SK-N-SH treated with all-trans-retinoic acid at 6 μM for 48 hours (cell line): ENCODE data around the gene PBX3.
A peak's percentile ranks its signal among the peaks of the same experiment; 100 is the strongest.

Experiments used
- ATAC-seq: fragments of 200-7000 bp; cut with Tn5 transposase; 3 replicates; pipeline ENCODE4 v1.9.1; 2020; ENCODE audit warnings: mild to moderate bottlenecking, moderate library complexity
- ARNTL ChIP-seq: fragments of 450-650 bp; formaldehyde crosslinking; IDR thresholded peaks from 2 replicates; pipeline ENCODE4 v1.5.0; 2020; ENCODE audit warnings: low read depth, mild to moderate bottlenecking, moderate library complexity, borderline replicate concordance
- CSDC2 ChIP-seq: fragments of 250-450 bp; sonication (Bioruptor Pico); IDR thresholded peaks from 2 replicates; pipeline ENCODE4 v1.5.0; 2020; ENCODE audit warnings: mild to moderate bottlenecking, moderate library complexity
- CSRNP3 ChIP-seq: fragments of 250-450 bp; sonication (Bioruptor Pico); IDR thresholded peaks from 2 replicates; pipeline ENCODE4 v1.5.1; 2021; ENCODE audit warnings: mild to moderate bottlenecking, moderate library complexity
- ESRRG ChIP-seq: fragments of 250-450 bp; sonication (Bioruptor Pico); IDR thresholded peaks from 2 replicates; pipeline ENCODE4 v1.6.1; 2021; ENCODE audit warnings: mild to moderate bottlenecking
- GLIS3 ChIP-seq: fragments of 250-450 bp; sonication (Bioruptor Pico); IDR thresholded peaks from 2 replicates; pipeline ENCODE4 v1.5.0; 2020; ENCODE audit warnings: mild to moderate bottlenecking, moderate library complexity
- ISL1 ChIP-seq: fragments of 250-450 bp; sonication (Bioruptor Pico); IDR thresholded peaks from 2 replicates; pipeline ENCODE4 v2.1.2; 2022; ENCODE audit warnings: mild to moderate bottlenecking, moderate library complexity
- OSR1 ChIP-seq: fragments of 250-450 bp; sonication (Bioruptor Pico); IDR thresholded peaks from 2 replicates; pipeline ENCODE4 v1.8.0; 2022; ENCODE audit warnings: moderate library complexity, mild to moderate bottlenecking, inconsistent platforms
- PPARA ChIP-seq: fragments of 250-450 bp; sonication (Bioruptor Pico); IDR thresholded peaks from 2 replicates; pipeline ENCODE4 v1.5.0; 2020; ENCODE audit warnings: mild to moderate bottlenecking, borderline replicate concordance
- RARB ChIP-seq: fragments of 250-450 bp; sonication (Bioruptor Pico); IDR thresholded peaks from 2 replicates; pipeline ENCODE4 v1.8.0; 2021; ENCODE audit warnings: mild to moderate bottlenecking, moderate library complexity
- SNAI2 ChIP-seq: fragments of 250-450 bp; sonication (Bioruptor Pico); IDR thresholded peaks from 2 replicates; pipeline ENCODE4 v1.5.0; 2020; ENCODE audit warnings: mild to moderate bottlenecking, moderate library complexity
- TCF4 ChIP-seq: fragments of 250-450 bp; sonication (Bioruptor Pico); IDR thresholded peaks from 2 replicates; pipeline ENCODE4 v1.8.0; 2021; ENCODE audit warnings: mild to moderate bottlenecking, moderate library complexity, borderline replicate concordance
- TOX ChIP-seq: fragments of 250-450 bp; sonication (Bioruptor Pico); IDR thresholded peaks from 2 replicates; pipeline ENCODE4 v1.8.0; 2021; ENCODE audit warnings: mild to moderate bottlenecking, moderate library complexity, borderline replicate concordance
- ZC3H10 ChIP-seq: fragments of 250-450 bp; sonication (Bioruptor Pico); IDR thresholded peaks from 2 replicates; pipeline ENCODE4 v1.5.1; 2021; ENCODE audit warnings: mild to moderate bottlenecking, moderate library complexity
- ZFP3 ChIP-seq: fragments of 250-450 bp; sonication (Bioruptor Pico); IDR thresholded peaks from 2 replicates; pipeline ENCODE4 v1.5.0; 2020; ENCODE audit warnings: mild to moderate bottlenecking, moderate library complexity
- ZFP30 ChIP-seq: fragments of 450-650 bp; formaldehyde crosslinking; IDR thresholded peaks from 2 replicates; pipeline ENCODE4 v1.5.0; 2022; ENCODE audit warnings: mild to moderate bottlenecking, moderate library complexity
- ZNF565 ChIP-seq: fragments of 450-650 bp; formaldehyde crosslinking; conservative IDR thresholded peaks from 2 replicates; pipeline ENCODE4 v1.5.0; 2020; ENCODE audit warnings: low read depth, mild to moderate bottlenecking, moderate library complexity
- ZNF70 ChIP-seq: fragments of 450-650 bp; formaldehyde crosslinking; IDR thresholded peaks from 2 replicates; pipeline ENCODE4 v1.5.0; 2020; ENCODE audit warnings: mild to moderate bottlenecking, moderate library complexity
- ZNF8 ChIP-seq: fragments of 450-650 bp; formaldehyde crosslinking; IDR thresholded peaks from 2 replicates; pipeline ENCODE4 v1.5.0; 2020; ENCODE audit warnings: mild to moderate bottlenecking, moderate library complexity
- TF ChIP-seq, protein P1 (sequence below): fragments of 250-450 bp; sonication (Bioruptor Pico); IDR thresholded peaks from 2 replicates; pipeline ENCODE4 v1.8.0; 2020; ENCODE audit warnings: mild to moderate bottlenecking, moderate library complexity, borderline replicate concordance
- TF ChIP-seq, protein P2 (sequence below): fragments of 250-450 bp; sonication (Bioruptor Pico); IDR thresholded peaks from 2 replicates; pipeline ENCODE4 v1.5.1; 2020; ENCODE audit warnings: low read depth, mild to moderate bottlenecking, moderate library complexity
- TF ChIP-seq, protein P3 (sequence below): fragments of 250-450 bp; sonication (Bioruptor Pico); IDR thresholded peaks from 2 replicates; pipeline ENCODE4 v1.8.0; 2021; ENCODE audit warnings: low read depth, mild to moderate bottlenecking, moderate library complexity, borderline replicate concordance

PBX3 gene

DNA sequence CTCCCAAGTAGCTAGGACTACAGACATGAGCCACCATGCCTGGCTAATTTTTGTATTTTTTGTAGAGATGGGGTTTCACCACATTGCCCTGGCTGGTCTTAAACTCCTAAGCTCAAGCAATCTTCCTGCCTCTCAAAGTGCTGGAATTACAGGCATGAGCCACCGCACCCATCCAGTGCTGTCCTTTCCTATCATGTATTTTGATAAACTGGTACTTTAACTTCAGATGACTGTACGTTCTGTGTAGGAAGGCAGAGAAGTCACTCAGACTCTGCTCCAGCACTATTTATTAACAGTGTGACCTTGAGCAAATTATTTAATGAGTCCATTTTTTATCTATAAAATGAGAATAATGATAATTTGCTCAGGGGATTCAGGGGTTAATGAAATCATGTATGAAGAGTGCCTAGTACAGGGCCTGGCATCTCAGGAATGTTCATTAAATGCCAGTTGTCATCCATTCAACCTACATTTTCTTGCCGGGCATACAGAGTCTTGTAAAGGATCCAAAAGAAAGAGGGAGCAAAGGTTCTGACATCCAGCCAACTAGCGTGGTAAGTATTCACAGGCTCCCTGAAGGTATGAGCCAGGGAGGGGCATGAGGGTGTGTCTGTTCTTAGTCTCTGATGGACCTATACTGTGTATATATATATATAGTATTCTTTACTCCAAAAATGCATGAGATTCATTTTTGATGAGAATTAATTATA is 201.9 kb downstream of the PBX3 start:
- TF ChIP-seq PPARA (CRISPR knock-in tag) (no peak), ZNF70 (CRISPR knock-in tag) (peak; percentile 91)
- ATAC-seq: peak; percentile 78

GRCh38 chr9:125949703-125950460 is 202.7 kb downstream of the PBX3 start:
- TF ChIP-seq ZFP30 (CRISPR knock-in tag) (no peak), ARNTL (CRISPR knock-in tag) (no peak), GLIS3 (CRISPR knock-in tag) (no peak), SNAI2 (CRISPR knock-in tag) (no peak)
- ATAC-seq: peak; percentile 48

- no peak for TF ChIP-seq GLIS3 (CRISPR knock-in tag)
- TF ChIP-seq, protein P1, sequence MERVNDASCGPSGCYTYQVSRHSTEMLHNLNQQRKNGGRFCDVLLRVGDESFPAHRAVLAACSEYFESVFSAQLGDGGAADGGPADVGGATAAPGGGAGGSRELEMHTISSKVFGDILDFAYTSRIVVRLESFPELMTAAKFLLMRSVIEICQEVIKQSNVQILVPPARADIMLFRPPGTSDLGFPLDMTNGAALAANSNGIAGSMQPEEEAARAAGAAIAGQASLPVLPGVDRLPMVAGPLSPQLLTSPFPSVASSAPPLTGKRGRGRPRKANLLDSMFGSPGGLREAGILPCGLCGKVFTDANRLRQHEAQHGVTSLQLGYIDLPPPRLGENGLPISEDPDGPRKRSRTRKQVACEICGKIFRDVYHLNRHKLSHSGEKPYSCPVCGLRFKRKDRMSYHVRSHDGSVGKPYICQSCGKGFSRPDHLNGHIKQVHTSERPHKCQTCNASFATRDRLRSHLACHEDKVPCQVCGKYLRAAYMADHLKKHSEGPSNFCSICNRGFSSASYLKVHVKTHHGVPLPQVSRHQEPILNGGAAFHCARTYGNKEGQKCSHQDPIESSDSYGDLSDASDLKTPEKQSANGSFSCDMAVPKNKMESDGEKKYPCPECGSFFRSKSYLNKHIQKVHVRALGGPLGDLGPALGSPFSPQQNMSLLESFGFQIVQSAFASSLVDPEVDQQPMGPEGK (CRISPR knock-in tag): no peak
- TF ChIP-seq RARB (CRISPR knock-in tag): no peak
- ATAC-seq: no peak
These were observed 203.8 kb downstream of the PBX3 start for GRCh38 chr9:125950880-125951471.

DNA sequence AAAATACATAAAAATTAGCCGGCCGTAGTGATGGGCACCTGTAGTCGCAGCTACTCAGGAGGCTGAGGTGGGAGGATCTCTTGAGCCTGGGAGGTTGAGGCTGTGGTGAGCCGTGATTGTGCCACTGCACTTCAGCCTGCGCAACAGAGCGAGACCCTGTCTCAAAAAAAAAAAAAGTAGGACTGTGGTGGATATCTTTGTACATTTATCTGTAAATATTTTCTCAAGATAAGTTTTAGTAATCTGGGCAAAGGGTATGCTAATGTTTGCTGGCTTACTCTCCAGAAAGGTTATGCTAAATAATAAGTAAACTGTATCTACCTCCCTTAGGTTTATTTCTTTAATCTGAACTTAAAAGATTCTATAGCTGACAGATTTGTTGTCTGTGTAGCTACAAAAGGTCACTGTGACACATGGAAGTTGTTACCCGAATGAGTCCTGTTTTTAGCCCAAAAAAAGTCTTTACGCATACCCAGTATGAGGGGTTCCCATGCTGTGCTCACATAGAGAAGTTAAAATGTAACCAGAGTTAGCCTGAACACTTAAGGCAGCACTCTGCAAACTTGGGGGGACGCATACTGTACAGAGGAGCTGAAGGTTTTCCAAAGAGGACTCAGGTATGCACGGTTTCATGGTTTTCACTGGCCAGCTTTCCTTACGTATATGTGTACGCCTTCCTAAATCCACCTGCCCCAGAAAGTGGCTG is 206.3 kb downstream of the PBX3 start:
- no peak for TF ChIP-seq ISL1 (CRISPR knock-in tag)
- TF ChIP-seq GLIS3 (CRISPR knock-in tag): no peak
- TF ChIP-seq, protein P2, sequence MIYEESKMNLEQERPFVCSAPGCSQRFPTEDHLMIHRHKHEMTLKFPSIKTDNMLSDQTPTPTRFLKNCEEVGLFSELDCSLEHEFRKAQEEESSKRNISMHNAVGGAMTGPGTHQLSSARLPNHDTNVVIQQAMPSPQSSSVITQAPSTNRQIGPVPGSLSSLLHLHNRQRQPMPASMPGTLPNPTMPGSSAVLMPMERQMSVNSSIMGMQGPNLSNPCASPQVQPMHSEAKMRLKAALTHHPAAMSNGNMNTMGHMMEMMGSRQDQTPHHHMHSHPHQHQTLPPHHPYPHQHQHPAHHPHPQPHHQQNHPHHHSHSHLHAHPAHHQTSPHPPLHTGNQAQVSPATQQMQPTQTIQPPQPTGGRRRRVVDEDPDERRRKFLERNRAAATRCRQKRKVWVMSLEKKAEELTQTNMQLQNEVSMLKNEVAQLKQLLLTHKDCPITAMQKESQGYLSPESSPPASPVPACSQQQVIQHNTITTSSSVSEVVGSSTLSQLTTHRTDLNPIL (CRISPR knock-in tag): no peak
- no peak for TF ChIP-seq TOX
- no peak for TF ChIP-seq CSDC2 (CRISPR knock-in tag)
- no peak for TF ChIP-seq ZNF8 (CRISPR knock-in tag)
- no peak for TF ChIP-seq OSR1 (CRISPR knock-in tag)
- no peak for TF ChIP-seq CSRNP3 (CRISPR knock-in tag)
- TF ChIP-seq SNAI2 (CRISPR knock-in tag): no peak
- no peak for TF ChIP-seq ARNTL (CRISPR knock-in tag)
- TF ChIP-seq RARB (CRISPR knock-in tag): no peak
- TF ChIP-seq ZFP30 (CRISPR knock-in tag): no peak
- TF ChIP-seq ESRRG (CRISPR knock-in tag): no peak
- no peak for TF ChIP-seq ZNF70 (CRISPR knock-in tag)
- no peak for TF ChIP-seq TCF4 (CRISPR knock-in tag)
- no peak for TF ChIP-seq ZFP3 (CRISPR knock-in tag)
- TF ChIP-seq, protein P3, sequence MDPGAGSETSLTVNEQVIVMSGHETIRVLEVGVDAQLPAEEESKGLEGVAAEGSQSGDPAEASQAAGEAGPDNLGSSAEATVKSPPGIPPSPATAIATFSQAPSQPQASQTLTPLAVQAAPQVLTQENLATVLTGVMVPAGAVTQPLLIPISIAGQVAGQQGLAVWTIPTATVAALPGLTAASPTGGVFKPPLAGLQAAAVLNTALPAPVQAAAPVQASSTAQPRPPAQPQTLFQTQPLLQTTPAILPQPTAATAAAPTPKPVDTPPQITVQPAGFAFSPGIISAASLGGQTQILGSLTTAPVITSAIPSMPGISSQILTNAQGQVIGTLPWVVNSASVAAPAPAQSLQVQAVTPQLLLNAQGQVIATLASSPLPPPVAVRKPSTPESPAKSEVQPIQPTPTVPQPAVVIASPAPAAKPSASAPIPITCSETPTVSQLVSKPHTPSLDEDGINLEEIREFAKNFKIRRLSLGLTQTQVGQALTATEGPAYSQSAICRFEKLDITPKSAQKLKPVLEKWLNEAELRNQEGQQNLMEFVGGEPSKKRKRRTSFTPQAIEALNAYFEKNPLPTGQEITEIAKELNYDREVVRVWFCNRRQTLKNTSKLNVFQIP (CRISPR knock-in tag): no peak
- TF ChIP-seq ZNF565: no peak
- TF ChIP-seq PPARA (CRISPR knock-in tag): no peak
- no peak for TF ChIP-seq ZC3H10
- ATAC-seq: no peak
